ENCODE data around the gene ZAP70.

The ZAP70 gene

GRCh38 chr2:97752342-97753334, 39.3 kb downstream of the ZAP70 start:
- no peak for DNase-seq

- DNase-seq: no peak
Observed at GRCh38 chr2:97754690-97755346, 41.4 kb downstream of the ZAP70 start.

GRCh38 chr2:97755491-97755890, 42.1 kb downstream of the ZAP70 start:
- no peak for DNase-seq

GRCh38 chr2:97757062-97757461, 43.7 kb downstream of the ZAP70 start:
- no peak for DNase-seq

GRCh38 chr2:97758131-97758705, 44.8 kb downstream of the ZAP70 start:
- no peak for DNase-seq

GRCh38 chr2:97759727-97760407, 46.5 kb downstream of the ZAP70 start:
- no peak for DNase-seq

GRCh38 chr2:97760480-97761049, 47.2 kb downstream of the ZAP70 start:
- DNase-seq: no peak

- no peak for DNase-seq
Observed at GRCh38 chr2:97761192-97761591, 47.8 kb downstream of the ZAP70 start.

GRCh38 chr2:97763176-97763845, 49.9 kb downstream of the ZAP70 start:
- no peak for DNase-seq

GRCh38 chr2:97764559-97765263, 51.3 kb downstream of the ZAP70 start:
- DNase-seq: no peak

GRCh38 chr2:97765933-97766332, 52.6 kb downstream of the ZAP70 start:
- DNase-seq: no peak

- no peak for DNase-seq
Observed at GRCh38 chr2:97766567-97766966, 53.2 kb downstream of the ZAP70 start.

- DNase-seq: no peak
Observed at GRCh38 chr2:97769308-97769707, 55.9 kb downstream of the ZAP70 start.

GRCh38 chr2:97769711-97770110, 56.3 kb downstream of the ZAP70 start:
- DNase-seq: no peak

GRCh38 chr2:97770445-97770844, 57.1 kb downstream of the ZAP70 start:
- DNase-seq: no peak

GRCh38 chr2:97774425-97774824, 61.0 kb downstream of the ZAP70 start:
- no peak for DNase-seq

- no peak for DNase-seq
Observed at GRCh38 chr2:97775074-97775473, 61.7 kb downstream of the ZAP70 start.

- no peak for DNase-seq
Observed at GRCh38 chr2:97779141-97779540, 65.8 kb downstream of the ZAP70 start.

- DNase-seq: no peak
Observed at GRCh38 chr2:97781981-97782380, 68.6 kb downstream of the ZAP70 start.

- DNase-seq: no peak
Observed at GRCh38 chr2:97784953-97785352, 71.6 kb downstream of the ZAP70 start.

- DNase-seq: no peak
Observed at GRCh38 chr2:97785818-97786217, 72.4 kb downstream of the ZAP70 start.

Data from fibroblast of skin of abdomen (primary cell).